Measurements from ENCODE around the gene MCF2.

The MCF2 gene

DNA sequence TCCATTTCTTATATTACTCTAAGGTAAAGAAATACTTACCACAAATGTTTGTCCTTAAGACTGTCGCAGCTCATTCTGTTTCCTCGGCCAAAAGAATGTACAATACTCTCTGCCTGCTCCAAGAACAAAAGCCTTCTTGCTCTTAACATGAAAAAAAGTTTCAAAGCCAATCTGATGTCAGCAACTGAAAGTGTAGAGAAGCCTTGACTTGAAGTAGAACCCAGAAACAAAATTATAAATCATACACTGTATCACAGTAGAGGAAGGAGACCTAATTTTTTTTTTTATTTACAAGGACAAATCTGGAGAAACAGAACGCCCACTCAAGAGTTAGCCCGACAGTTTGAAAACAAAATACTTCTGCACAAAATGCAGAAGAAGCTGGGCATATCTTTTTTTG is at the start of gene MCF2:
Gene MCF2, minus strand, starts transcription at position 101 of the 400 bp plus-strand sequence. CDS start 56,423 bp downstream, outside the sequence.
- H3K9me3 ChIP-seq (ENCODE audit: low read length): no peaks in the 10 kb centered on the region
- H3K27ac ChIP-seq (ENCODE audit: low read depth, low read length, poor library complexity, severe bottlenecking): no peak within 1 kb of the TSS
- no peaks in the 10 kb centered on the region for H3F3A ChIP-seq (ENCODE audit: insufficient read depth, low read length)
- no peak within 1 kb of the TSS for H2AFZ ChIP-seq (ENCODE audit: low read length)
- no peaks in the 10 kb centered on the region for H4K20me1 ChIP-seq (ENCODE audit: insufficient read depth, low read length)
- H3K4me3 ChIP-seq (ENCODE audit: low read depth, low read length, poor library complexity, severe bottlenecking): no peak within 1 kb of the TSS
- no peaks in the 10 kb centered on the region for H3K36me3 ChIP-seq (ENCODE audit: insufficient read depth, low read length)
- H3K4me2 ChIP-seq (ENCODE audit: low read length): no peak within 1 kb of the TSS
- H3K4me1 ChIP-seq (ENCODE audit: insufficient read depth, low read length, severe bottlenecking): no peaks in the 10 kb centered on the region
- H3K27me3 ChIP-seq (ENCODE audit: insufficient read depth, low read length): no peaks in the 10 kb centered on the region
- TF ChIP-seq EZH2 (IDR thresholded peaks at IDR 0.05; ENCODE audit: borderline replicate concordance, low read length): no peak
- TF ChIP-seq, protein P1, sequence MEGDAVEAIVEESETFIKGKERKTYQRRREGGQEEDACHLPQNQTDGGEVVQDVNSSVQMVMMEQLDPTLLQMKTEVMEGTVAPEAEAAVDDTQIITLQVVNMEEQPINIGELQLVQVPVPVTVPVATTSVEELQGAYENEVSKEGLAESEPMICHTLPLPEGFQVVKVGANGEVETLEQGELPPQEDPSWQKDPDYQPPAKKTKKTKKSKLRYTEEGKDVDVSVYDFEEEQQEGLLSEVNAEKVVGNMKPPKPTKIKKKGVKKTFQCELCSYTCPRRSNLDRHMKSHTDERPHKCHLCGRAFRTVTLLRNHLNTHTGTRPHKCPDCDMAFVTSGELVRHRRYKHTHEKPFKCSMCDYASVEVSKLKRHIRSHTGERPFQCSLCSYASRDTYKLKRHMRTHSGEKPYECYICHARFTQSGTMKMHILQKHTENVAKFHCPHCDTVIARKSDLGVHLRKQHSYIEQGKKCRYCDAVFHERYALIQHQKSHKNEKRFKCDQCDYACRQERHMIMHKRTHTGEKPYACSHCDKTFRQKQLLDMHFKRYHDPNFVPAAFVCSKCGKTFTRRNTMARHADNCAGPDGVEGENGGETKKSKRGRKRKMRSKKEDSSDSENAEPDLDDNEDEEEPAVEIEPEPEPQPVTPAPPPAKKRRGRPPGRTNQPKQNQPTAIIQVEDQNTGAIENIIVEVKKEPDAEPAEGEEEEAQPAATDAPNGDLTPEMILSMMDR (IDR thresholded peaks at IDR 0.05; ENCODE audit: low read length): no peak
- H3K9ac ChIP-seq (ENCODE audit: low read length): no peak within 1 kb of the TSS
- no peaks in the 10 kb centered on the region for H3K9me2 ChIP-seq (ENCODE audit: low read depth, low read length)
- H3K79me2 ChIP-seq (ENCODE audit: insufficient read depth, low read length): no peaks in the 10 kb centered on the region

DNA sequence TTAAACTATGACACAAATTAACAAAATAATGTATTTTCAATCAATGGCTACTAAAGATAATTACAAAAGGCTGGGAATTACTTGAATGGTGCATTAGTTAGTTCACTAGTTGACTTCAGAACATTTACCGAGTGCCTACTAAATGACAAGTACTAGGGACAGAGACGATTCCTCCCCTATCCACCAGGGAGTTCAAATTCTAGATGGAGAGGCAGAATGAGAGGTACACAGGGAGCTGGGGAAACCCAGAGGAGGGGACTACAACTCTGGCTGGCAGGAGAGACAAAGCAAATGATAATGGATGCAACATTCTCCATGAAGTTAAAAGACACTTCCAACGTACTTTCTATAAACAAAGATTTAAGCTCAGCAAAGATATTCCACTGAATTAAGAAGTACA is 43.1 kb upstream of the MCF2 start:
- H3K9me2 ChIP-seq (ENCODE audit: low read depth, low read length): no peaks in the 10 kb centered on the region
- no peaks in the 10 kb centered on the region for H3K4me1 ChIP-seq (ENCODE audit: insufficient read depth, low read length, severe bottlenecking)
- H3K9me3 ChIP-seq (ENCODE audit: low read length): no peaks in the 10 kb centered on the region
- H3K79me2 ChIP-seq (ENCODE audit: insufficient read depth, low read length): no peaks in the 10 kb centered on the region
- H3K27ac ChIP-seq (ENCODE audit: low read depth, low read length, poor library complexity, severe bottlenecking): no peak overlapping the region
- H3F3A ChIP-seq (ENCODE audit: insufficient read depth, low read length): no peaks in the 10 kb centered on the region
- no peak overlapping the region for H3K4me2 ChIP-seq (ENCODE audit: low read length)
- no peaks in the 10 kb centered on the region; the same call in 1 of the 2 replicates for H3K36me3 ChIP-seq (ENCODE audit: insufficient read depth, low read length)
- H2AFZ ChIP-seq (ENCODE audit: low read length): no peak overlapping the region
- H4K20me1 ChIP-seq (ENCODE audit: insufficient read depth, low read length): no peaks in the 10 kb centered on the region
- TF ChIP-seq, protein P1 (IDR thresholded peaks at IDR 0.05; ENCODE audit: low read length): no peak
- no peak for TF ChIP-seq EZH2 (IDR thresholded peaks at IDR 0.05; ENCODE audit: borderline replicate concordance, low read length)
- no peaks in the 10 kb centered on the region for H3K27me3 ChIP-seq (ENCODE audit: insufficient read depth, low read length)
- H3K9ac ChIP-seq (ENCODE audit: low read length): no peak overlapping the region
- no peak overlapping the region for H3K4me3 ChIP-seq (ENCODE audit: low read depth, low read length, poor library complexity, severe bottlenecking)

DNA sequence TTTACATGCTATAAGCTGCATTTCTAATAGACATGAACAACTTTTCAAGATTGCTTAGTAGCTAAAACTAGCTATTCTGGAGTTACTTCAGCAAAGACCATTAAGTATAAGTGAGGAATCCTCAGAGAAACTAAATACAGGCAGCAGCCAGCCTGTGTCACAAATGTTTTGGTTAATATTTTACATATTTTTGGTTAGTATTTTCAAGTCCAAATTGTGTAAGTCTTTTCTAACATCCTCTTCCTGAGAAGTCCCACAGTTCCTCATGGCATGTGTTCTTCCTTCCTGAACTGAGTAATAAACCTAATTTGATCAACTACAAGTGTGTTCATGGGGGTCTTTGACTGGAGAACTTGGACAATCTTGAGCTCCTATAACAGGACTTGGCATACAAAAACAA is 42.4 kb upstream of the MCF2 start:
- Histone ChIP-seq H2AFZ (ENCODE audit: low read length) (no peak overlapping the region), H3K9ac (ENCODE audit: low read length) (no peak overlapping the region), H3K4me2 (ENCODE audit: low read length) (no peak overlapping the region), H3K27me3 (ENCODE audit: insufficient read depth, low read length) (no peaks in the 10 kb centered on the region), H3F3A (ENCODE audit: insufficient read depth, low read length) (no peaks in the 10 kb centered on the region), H3K9me2 (ENCODE audit: low read depth, low read length) (no peaks in the 10 kb centered on the region), H3K4me1 (ENCODE audit: insufficient read depth, low read length, severe bottlenecking) (no peaks in the 10 kb centered on the region), H3K4me3 (ENCODE audit: low read depth, low read length, poor library complexity, severe bottlenecking) (no peak overlapping the region), H4K20me1 (ENCODE audit: insufficient read depth, low read length) (no peaks in the 10 kb centered on the region), H3K79me2 (ENCODE audit: insufficient read depth, low read length) (no peaks in the 10 kb centered on the region), H3K36me3 (ENCODE audit: insufficient read depth, low read length) (no peaks in the 10 kb centered on the region; the same call in 1 of the 2 replicates), H3K27ac (ENCODE audit: low read depth, low read length, poor library complexity, severe bottlenecking) (no peak overlapping the region), H3K9me3 (ENCODE audit: low read length) (no peaks in the 10 kb centered on the region)
- TF ChIP-seq, protein P1 (IDR thresholded peaks at IDR 0.05; ENCODE audit: low read length): no peak
- no peak for TF ChIP-seq EZH2 (IDR thresholded peaks at IDR 0.05; ENCODE audit: borderline replicate concordance, low read length)
